ENCODE data around the gene FGFR2.
"Not testable (repeated sequence)": the region's sequence is repeated elsewhere in the genome, so short reads cannot be mapped to it uniquely, and the experiment has no call there.

The FGFR2 gene

DNA sequence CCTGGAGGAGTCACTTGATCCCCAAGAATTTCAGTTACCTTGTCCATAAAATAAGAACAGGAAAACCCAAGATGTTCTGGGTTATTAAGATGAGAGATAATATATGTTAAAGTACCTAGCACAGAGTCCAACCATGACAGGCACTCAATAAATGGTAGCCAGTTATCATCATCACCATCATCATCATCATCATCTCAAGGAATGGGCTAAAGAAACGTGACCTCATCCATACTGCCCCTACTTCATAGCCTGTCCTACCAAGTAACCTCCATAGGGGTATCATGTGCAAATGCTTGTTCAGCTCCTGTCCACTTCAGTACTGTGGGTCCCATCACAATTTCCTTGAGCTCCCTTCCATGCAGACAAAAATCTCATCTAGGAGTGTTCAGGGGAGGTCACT is 14.4 kb downstream of the FGFR2 start:
- DNase-seq, result no peak

DNA sequence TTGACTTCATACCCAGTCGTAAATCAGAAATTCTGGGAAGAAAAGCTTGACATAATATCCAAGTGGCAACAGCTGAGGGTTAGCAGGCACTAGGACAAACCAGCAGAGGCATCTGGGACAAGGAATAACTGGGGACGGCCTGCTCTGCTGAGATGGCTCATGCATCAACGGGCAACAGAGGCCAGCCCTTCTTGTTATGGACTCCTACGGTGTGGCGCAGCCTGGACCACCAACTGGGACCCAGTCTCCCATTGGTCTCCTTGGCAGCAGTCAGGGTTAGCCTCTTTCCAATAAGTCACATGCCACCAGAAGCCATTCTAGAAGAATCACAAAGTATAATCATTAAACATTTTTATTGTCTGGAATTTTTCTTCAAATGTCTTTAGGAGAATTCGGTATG is 15.0 kb downstream of the FGFR2 start:
- no peak for DNase-seq

DNA sequence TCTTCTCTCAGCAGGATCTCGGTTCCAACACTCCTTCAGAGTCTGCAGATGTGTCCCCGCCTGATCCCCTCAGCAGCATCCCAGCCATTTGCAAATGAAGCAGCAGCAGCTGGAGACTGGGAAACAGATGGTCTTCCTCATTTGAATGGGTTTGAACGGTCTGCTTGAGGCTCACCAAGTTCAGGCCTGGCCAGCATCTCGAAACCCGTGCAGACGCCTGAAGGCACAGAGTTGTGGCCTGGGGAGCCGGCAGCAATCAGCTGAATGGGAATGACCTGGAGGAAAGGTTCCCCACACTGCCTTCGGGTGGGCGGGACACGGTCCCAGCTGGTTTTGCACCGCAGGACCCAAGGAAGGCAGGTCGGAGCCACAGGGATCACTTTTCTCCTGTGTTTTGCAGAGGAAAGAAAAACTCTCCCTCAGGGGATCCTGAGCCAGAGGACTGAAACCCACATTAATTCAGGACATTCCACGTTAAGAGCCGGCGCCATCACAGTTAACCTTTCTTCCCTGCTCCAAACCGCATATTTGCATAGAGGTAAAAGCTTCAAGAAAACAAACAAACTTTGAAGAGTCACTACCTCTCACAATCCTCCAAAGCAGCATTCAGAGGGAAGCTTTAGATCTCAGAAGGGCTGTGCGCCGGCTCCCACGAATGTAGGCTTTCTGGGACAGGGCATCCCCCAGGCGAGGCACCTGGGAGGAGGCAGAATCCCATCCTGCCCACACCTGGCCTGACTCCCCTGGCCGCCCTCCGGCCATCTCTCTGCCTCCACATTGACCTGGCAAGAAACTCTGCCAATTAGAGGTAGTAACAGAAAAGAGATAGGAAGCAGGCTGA is 17.7 kb downstream of the FGFR2 start:
- no peak for DNase-seq

DNA sequence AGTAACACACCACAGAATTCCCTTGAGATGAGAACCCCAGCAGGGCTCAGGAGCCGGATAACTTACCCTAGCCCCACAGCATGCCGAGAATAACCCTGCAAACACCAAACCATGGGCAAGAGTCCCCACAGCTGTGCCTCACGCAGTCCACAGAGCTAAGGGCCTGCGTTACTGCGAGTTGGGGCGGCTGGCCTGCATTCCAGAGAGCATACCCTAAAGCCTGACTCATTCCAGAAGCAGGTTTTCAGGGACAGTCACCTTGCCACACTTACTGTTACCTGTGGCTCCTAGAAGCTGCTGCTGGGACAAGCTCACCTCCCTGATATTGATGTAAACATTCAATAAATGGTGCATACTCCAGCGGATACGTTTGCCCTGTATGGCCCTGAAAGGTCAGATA is 18.6 kb downstream of the FGFR2 start:
- no peak for DNase-seq

DNA sequence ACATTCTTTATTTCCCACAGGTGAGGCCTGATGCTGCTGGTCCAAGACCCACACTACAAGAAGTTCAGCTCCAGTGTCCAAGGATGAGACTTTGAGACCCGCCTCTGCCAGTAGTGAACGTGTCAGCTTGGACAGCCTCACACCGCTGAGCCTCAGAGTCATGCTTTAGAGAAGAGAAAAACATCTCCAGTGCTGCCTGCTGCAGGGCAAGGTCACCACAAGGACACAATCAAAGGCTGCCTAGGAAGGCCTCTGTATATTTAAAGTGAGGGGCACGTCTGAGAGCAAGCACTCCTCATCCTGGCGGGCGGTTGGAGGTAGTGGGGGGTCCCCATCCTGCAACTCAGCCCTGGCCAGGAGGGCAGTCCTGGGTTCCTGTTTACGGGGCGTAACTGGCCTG is 19.3 kb downstream of the FGFR2 start:
- DNase-seq, result no peak

DNA sequence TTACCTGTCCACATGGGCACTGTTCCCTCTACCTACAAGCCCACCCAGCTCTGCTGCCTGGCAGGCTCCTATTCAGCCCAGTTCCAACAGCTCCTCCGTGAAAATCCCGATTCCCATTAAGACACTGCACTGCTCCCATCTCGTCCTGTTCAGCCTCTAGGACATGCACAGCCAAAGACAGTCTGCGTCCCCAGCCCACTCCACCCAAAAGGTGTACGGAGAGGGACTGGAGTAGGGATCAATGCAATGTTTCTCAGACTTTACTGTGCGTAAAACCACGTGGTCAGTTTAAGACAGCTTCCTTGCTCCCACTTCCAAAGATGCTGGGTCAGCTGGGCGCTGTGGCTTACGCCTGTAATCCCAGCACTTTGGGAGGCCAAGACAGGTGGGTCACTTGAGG is 19.9 kb downstream of the FGFR2 start:
- no peak for DNase-seq

DNA sequence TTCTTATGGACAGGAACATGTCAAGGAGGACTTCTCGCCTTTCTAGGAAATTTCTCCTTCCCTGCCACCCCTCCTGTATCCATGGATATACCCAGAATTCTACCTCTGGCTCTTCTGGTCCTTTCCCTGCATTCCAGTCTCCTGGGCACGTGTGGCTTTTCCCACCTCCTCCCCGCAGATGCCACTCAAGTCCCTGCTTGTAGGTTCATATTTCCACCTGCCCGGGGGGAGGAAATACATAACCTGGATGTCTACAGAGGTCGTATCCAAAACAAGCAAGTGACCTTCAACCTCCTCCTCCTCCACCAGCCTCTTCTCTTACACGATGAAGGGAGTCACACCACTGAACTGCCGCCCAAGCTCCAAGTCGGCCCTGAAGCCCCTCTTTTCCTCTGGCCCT is 20.7 kb downstream of the FGFR2 start:
- DNase-seq, result no peak

DNA sequence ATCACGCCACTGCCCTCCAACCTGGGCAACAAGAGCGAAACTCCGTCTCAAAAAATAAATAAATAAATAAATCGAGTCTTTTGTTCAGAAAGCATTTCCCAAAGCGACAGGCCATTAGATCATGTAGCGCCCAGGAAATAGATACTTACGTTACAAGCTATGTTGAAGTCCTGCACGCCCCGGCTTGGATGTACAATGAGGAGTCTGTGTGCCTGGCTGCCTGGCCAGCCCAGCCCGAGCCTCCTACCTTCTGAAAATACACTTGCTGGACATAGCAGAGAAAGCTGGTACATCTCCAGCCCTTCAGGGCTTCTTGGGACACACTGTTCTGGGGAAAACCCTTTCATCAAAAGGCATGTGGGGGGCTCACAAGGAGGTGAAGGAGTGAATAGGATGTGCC is 22.1 kb downstream of the FGFR2 start:
- no peak for DNase-seq

DNA sequence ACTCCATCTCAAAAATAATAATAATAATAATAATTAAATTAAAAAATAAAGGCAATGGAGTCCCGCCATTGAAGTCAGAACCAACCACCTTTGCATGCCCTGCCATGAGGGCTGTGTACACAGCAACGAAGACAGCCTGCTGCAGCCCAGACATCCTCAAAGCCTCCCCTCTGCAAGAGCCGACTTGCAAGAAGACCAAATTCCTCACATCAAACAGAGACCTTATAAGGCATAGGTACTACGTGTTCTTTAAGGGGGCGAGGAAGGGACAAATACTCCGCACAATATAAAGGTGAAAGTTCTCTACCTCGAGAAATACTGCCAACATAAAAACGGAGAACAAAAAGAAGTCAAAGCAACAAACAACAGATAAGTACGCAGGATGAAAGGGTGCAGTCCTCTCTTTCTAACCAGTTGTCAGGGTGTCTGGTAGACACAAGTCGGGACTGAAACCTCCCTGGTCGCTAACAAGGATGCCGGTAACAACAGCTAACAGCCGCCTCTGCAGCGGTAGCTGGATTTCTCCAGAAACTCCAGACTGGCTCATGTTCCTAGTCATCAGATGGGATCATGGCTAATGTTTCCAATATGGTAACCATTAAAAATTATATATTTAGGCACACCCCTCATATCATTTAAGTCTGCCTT is 23.6 kb downstream of the FGFR2 start:
- no peak for DNase-seq

DNA sequence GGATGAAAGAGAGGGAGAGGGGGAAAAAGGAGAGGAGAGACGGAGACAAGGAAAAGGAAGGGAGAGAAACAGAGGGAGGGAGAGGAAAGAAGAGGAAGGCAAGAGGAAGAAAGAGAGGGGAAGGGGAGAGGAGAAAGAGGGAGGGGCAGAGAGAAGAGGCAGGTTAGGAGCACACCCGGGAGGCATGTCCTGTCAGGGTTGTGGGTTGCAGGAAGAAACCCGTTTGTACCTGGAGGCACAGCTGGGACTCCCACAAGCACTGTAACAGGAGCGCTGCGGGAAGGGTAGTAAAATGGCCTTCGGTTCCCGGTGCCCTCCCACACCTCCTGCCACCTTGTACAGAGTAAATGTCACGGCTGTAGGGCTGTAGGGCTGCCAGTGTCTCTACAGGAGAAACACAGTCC is 24.7 kb downstream of the FGFR2 start:
- DNase-seq, result no peak

DNA sequence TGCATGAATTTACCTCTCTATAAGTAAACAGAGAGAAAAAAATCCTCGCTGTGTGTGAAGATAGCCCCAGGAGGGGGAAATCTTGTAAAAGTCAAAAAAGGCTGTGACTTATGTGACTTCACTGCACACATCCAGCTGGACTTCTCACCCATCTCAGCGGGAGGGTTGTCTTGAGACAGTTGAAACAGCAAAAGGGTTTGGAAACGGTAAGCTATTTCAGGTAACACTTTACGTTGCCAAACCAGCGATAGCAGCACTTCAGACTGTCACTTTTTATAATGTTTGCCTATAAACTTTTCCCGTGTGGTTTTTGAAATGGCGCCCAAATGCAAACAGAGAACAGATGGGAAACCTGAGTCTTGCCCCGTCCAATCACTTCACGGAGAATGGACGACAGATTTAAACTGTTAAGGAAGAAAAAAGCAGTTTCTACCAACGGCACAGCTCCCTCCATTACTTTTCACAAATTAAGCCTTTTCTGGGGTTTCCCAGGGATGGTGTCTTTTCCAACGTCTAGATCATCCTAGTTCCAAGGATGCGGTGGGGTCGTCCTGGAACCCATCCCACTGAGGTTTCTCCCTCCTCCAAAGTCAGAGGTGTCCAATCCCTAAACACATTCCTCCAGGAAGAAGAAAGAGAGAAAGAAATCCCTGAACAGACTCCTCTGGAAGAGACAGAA is 25.2 kb downstream of the FGFR2 start:
- no peak for DNase-seq

DNA sequence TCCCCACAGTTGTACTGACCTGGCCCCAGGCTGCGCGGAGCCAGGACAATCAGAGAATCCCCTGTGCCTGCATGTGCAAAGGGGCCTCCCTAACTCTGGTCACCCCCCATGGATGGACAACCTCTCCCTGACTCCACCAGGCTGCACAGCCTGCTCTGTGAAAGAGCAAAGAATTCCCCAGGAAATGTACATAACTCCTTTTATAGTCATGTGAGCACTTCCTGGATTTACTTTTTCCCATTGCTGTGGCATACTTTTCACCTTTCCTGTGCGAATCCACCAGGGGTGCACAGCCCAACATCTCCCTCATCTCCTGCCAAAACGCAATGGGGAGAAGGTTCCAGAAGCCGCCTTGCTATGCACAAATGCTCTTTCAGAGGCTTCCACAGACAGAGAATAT is 27.9 kb downstream of the FGFR2 start:
- DNase-seq, result no peak

DNA sequence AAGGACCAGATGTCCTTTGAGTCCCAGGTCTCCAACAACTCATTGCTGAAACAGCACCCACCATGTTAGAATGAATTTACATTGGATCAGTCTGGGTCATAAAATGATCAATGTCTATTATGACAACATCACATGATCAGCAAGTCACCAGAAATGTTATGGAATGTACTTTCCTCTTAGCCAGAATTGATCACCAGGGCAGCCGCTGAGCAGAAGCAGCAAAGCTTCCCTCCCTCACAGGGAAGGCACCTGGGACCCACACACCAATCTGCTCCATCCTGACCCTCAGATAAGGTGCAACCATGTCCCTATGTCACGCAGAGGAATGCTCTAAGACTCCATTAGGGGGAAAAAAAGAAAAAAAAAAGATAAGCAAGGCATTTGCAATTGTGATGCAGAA is 30.0 kb downstream of the FGFR2 start:
- DNase-seq, result no peak

DNA sequence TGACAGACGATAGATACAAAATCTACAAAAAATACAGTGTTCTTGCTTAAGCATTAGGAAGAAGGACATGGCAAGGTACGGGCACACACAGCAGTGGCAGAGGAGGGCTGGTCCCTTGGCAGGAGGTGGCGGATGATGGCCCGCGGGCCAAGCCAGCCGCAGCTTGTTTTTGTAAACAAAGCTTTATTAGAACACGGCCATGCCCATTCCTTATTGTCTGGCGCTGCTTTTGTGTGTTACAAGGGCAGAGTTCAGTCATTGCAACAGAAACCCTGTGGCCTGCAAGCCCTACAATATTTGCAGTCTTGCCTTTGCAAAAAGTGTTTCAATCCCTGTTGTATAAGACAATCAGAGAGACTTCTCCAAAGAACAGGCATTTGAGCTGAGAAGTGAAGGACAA is 30.7 kb downstream of the FGFR2 start:
- DNase-seq, result no peak

DNA sequence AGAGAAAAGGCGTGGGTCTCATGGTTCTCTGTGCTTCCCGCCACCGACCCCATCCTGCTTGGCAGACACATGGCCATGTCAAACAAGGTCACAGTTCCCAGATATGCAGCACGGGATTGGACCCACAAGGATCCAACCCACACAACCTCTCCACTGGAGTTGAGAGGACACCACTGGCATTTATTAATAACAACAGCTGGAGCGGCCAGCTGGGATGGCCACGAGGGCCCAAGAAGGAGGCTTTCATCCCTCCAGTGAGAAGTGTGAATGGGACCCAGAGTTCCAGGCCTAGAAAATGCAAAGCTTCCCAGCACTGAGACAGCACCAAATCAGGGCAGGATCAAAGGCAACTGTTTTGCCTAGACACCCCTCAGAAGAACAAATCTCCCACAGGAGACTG is 31.5 kb downstream of the FGFR2 start:
- DNase-seq, result no peak

DNA sequence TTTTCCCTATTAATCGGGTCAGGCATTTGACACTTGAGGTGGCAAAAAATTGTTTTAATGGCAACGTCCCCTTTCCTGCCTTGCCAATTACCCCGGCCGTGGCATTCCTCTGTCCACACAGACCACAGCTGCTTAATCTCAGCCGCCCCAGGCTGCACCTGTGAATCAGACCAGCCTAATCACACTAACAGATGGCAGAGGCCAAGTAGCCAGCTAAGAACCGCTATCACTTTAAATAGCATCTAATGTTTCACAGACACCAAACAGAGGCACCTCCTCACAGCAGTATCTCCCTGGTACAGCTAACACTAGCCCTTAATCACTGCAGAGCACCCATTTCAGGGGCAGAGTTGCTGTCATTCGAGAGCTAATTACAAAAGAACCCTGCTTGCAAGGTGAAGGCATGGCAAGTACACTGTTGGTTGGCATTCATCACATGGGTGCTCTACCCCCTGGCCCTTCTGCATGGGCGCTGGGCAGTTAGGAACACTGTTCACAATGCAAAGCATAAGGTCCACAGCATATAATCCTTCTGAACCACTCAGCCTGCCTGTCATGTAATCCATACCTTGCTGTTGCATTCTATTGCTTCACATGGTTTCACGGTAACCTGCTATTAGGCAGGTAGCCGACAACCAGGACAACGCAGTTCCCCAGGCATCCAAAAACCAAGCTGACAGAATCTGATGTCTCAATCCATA is 38.8 kb downstream of the FGFR2 start:
- no peak for DNase-seq

DNA sequence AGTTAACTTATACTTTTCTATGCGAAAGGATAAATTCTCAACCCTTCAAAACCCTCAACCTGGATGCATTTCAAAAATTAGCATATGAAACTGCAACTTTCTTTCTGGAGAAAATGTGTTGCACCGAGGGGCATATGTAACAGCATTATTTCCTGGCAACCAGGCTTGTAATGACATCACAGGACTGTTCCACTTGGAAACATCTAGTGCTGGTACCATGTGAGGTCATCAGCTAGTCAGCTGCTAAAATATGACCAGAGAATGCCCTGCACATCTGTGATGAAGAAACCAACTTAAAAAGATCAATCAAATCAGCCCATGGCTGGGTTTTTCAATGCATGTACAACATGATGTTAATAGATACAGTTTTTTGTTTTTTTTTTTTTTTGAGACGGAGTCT is 40.0 kb downstream of the FGFR2 start:
- DNase-seq, result no peak

DNA sequence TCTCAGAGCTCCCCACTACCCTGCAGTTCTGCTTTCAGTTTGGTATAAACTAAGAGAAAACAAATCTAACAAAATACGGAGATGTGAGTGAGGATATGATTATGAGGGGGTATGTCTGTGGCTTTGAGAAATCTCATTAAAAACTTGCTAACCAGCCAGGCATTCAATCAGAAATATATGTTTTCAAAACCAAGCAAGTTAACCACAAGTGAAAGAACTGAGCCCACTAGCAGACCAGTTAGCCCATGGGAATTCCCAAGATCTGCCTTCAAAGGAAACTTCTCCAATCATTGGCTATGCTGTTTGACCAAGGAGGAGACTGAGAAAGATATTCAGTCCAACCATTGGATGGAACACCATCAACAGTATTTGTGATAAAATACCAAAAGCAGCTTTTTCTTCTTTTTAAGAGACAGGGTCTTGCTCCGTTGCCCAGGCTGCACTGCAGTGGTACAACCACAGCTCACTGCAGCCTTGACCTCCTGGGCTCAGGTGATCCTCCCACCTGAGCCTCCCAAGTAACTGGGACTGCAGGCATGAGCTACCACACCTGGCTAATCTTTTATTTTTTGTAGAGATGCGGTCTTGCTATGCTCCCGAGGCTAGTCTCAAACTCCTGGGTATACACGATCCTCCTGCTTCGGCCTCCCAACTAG is 41.2 kb downstream of the FGFR2 start:
- no peak for DNase-seq

DNA sequence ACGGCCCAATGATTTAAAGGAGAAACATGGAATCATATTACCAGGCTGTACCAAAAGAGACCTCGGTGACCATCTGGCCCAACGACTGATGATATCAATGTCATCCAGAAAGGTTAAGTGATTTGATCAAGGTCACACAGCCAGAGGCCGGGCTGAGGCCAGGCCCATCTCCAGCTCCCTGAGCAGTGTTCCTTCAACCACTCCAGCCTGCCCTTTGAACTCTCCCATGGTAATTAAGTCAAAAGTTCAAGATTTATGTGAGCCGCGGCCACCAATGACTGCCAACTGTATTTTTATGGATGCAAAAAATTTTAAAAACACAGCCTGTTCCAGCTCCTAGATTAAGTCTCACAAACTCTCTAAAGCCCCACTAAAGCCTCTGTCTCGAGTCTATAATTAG is 41.8 kb downstream of the FGFR2 start:
- no peak for DNase-seq

DNA sequence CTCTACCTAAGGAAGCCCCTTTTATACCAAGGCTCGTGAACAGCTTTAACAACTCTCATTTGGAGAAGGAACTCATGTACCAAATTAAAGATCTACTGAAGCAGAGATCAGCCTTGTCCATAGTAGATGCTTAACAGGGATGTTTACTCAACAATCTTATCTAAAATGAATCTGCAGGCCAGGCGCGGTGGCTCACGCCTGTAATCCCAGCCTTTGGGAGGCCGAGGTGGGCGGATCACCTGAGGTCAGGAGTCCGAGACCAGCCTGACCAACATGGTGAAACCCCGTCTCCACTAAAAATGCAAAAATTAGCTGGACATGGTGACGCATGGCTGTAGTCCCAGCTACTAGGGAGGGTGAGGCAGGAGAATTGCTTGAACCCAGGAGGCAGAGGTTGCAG is 43.3 kb downstream of the FGFR2 start:
- not testable (repeated sequence) for DNase-seq

DNA sequence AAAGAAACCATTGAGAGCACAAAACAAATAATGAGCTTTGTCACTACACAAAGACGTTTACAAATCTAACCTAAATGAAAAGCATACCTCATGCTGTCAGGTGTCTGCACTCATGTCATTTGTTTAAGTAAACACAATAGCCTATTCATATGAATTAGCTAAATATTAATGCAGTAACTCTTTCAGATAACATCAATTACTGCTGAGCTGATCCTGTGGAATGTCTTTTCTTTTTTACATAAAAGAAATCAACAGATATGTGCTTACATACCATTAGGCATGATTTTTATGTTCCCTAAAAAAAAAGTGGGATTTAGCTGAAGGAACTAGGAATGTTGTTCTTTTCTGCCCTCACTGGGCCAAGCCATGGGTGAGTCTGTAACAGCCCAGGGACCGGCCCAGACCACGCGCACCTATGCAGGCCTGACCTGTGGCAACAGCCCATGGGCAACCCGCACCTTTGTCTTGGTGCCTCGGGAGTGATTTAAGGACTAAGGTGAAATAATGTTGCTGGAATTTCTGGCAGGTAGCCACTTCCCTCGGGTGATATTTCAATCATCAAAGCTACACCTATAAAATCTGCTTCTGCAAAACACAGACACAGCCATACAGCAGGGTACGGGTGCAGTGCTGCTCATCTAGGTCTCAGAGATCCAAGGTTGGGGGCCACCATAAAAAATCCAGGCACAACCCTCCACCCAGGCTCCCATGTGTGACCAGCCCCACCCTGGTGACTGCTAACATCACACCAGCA is 44.6 kb downstream of the FGFR2 start:
- no peak for DNase-seq

DNA sequence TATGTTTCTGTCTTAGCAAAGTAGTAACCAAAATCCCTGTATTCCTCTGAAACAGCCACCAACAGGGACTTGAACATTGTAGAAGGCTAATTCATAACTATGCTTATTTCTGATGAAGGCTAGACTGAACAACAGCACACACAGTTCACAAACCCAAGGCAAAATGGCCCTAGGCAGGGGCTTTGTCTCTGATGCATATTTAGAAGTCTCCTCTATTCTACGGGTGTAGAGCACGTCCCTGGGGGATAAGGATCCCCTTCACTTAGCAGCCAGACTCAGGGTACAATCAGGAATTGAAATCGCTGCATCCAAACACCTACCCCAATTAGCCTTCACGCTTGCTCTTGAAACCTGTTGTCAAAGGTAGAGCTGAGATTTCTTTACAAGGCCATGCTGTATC is 45.5 kb downstream of the FGFR2 start:
- DNase-seq, result no peak

All from CD4-positive, alpha-beta T cell treated with Interleukin-15 for 1 hour (primary cell).